GM18867 (cell line): ENCODE measurements around the gene COX7B2.

ENCODE experiments used
- ATAC-seq: cut with Tn5 transposase; IDR thresholded peaks from one replicate; pipeline ENCODE4 v1.9.1; 2021; ENCODE audit warnings: mild to moderate bottlenecking, moderate library complexity; ENCODE audit not compliant: unreplicated experiment

COX7B2 gene

DNA sequence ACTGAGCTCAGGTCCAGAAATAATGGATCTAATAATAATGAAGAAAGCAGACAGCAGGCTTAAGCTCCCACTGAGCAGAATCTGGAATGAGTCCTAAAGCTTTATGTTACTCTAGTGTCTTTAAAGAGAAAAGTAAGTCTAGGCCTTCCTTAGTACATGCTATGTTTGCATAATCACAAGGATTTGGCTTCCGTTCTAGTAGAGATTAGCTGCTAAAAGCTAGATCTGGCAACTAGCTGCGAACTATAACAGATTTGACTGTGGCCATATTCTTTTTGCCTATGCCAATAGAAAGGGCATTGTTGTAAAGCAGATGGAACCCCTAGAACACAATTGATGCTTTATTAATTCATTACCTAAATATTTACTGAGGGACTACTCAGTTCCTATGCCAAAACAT lies 19.0 kb downstream of the COX7B2 start:
- no peak for ATAC-seq

GRCh38 chr4:46889410-46889809 lies 19.6 kb downstream of the COX7B2 start:
- ATAC-seq: no peak

DNA sequence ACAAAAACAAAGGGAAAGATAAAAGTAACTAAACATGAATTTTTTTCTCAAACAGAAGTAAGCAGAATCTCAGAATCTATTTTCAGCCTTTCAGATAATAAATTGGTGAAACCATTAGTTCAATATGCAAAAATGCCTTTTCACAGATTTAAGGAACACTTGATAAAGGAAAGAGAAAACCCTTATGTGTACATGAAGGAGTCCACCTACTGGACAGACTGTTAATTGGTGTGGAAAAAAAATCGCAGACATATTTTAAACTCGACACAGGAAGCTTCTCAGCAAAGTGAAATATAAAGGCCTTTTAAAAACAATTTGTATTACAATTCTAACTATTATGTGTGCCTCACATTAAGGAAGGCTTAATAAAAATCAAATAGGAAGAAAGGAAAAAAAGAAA lies 22.3 kb downstream of the COX7B2 start:
- peak; percentile 62 for ATAC-seq

GRCh38 chr4:46878641-46879040 lies 30.4 kb downstream of the COX7B2 start:
- no peak for ATAC-seq

DNA sequence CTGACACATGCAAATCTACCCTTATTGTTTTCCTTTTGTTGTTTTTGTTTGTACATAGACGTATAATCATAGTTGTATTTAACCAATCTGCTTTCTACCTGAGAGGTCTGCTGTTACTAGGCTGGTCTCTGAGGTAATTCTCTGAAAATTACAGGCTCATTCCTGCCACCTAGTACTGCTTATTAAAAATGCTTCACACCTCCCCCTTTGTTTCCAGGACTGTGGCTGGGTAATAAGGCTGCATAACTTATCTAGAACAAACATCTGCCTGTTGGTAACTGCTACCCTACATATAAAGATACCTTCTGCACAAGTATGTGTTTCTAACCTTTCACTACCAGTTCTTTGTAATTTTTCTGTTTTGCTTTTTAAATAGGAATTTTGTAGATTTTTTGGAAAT lies 34.2 kb downstream of the COX7B2 start:
- no peak for ATAC-seq

DNA sequence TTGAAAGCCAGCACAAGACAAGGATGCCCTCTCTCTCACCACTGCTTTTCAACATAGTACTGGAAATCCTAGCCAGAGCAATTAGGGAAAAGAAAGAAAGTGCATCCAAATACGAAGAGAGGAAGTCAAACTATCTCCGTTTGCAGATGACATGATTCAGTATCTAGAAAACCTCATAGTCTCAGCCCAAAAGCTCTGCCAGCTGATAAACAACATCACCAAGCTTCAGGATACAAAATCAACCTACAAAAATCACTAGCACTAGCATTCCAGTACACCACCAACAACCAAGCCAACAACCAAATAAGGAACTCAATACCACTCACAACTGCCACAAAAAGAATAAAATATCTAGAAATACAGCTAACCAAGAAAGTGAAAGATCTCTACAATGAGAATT lies 38.6 kb downstream of the COX7B2 start:
- ATAC-seq: no peak

- no peak for ATAC-seq
Observed at GRCh38 chr4:46856333-46856732, 52.7 kb downstream of the COX7B2 start.

GRCh38 chr4:46852800-46853199 lies 56.2 kb downstream of the COX7B2 start:
- no peak for ATAC-seq

DNA sequence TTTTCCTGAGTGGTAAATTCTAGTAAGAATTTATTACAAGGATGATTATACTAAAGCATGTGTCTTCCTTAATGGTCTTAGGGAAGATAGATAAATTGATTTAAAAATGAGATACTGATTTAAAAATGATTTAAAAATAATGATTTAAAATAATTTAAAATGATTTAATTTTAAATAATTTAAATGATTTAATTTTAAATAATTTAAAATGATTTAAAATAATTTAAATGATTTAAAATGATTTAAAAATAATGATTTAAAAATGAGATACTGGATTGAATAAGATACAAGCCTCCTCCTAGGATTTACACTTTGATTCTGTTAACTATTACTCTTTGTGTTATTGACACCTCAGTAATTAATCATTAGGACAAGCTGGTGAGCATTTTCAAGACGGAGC lies 59.0 kb downstream of the COX7B2 start:
- no peak for ATAC-seq

DNA sequence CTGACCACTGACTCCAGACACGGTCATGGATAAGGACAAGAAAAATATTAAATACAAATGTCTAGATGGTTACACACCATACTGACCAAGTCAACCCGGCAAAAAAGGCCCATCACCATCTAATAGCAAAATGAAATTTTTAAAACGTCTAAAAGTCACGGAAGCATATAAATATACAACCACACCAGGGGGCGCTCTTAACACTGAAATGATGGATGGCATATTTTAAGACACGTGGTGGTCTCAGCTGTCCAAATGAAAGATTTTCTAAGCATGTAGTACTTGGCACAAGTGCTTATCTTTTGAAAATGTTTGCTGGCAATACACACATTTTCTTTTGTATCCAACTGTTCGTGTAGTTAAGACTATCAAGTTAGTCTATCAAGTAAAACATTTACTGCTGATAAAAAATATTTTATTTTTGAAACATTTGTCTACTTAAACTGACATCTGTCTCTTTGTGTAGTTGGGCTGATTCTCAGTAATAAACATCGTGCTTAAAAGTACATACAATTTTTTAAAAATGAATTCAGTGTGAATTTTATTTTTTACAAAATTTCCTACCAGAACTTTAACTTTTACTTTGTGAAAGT lies 64.6 kb downstream of the COX7B2 start:
- ATAC-seq: peak; percentile 78

DNA sequence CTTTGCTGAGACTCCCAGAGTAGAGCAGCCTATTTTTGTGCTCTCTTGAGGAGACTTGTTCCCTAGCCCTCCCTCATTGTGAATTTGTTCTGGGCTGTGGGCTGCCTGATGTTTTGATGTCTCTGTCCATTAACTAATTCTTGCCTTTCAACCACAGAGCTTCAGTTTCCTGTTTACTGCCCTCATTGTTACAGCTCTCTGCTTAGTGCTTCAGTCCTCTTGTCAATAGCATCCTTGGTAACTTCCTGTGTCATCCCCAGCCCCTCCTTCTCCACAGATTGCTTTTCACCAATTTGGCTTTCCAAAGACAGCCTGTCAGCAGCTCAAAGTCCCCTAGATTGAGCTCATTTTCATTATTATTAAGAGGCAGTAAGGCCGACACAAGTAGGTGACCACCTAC lies 69.9 kb downstream of the COX7B2 start:
- ATAC-seq: peak; percentile 87

GRCh38 chr4:46837639-46838038 lies 71.4 kb downstream of the COX7B2 start:
- no peak for ATAC-seq

DNA sequence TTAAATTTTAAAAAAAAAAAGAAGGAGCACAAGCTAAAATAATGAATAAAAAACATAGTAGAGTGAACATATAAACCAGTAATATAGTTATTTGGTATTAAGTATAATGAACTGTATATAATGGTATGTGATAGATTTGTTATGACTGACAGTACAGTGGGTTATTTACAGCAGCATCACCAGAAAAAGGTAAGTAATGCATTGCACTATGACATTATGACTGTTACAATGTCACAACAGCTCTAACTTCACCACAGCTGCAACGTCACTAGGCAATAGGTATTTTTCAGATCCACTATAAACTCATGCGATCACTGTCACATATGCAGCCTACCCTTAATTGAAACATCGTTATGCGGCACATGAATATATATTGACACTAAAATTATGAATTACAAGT lies 72.5 kb downstream of the COX7B2 start:
- ATAC-seq: no peak

DNA sequence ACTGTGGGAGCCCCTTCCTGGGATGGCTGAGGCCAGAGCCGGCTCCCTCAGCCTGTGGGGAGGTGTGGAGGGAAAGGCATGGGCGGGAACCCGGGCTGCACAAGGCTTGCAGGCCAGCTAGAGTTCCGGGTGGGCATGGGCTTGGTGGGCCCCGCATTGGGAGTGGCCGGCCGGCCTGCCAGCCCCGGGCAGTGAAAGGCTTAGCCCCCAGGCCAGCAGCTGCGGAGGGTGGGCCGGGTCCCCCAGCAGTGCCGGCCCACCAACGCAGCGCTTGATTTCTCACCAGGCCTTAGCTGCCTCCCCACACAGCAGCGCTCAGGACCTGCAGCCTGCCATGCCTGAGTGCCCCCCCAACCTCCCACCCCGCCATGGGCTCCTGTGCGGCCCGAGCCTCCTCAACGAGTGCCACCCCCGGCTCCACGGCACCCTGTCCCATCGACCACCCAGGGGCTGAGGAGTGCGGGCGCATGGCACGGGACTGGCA lies 78.0 kb downstream of the COX7B2 start:
- ATAC-seq: no peak

- ATAC-seq: no peak
Observed at GRCh38 chr4:46820154-46820553, 88.9 kb downstream of the COX7B2 start.

DNA sequence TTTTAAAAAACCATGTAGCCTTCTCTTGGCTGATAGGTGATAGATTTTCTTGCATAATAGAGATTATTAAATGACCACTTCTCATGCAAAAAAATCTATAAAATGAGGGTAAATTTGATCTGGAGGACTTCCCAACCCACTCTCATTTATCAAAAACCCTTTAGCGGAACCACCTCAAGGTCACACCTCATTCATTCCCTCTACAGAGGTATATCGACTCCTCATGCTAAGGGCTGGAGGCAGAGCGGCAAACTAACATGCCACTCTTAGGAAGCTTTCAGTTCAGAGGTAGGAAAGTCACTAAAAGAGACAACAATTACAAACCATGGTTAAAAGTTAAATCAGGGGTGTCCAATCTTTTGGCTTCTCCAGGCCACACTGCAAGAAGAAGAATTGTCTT lies 90.0 kb downstream of the COX7B2 start:
- ATAC-seq: no peak

- no peak for ATAC-seq
Observed at GRCh38 chr4:46818604-46819003, 90.4 kb downstream of the COX7B2 start.

- no peak for ATAC-seq
Observed at GRCh38 chr4:46817806-46818205, 91.2 kb downstream of the COX7B2 start.

- no peak for ATAC-seq
Observed at GRCh38 chr4:46804781-46805413, 104.1 kb downstream of the COX7B2 start.

- no peak for ATAC-seq
Observed at GRCh38 chr4:46793036-46793435, 116.0 kb downstream of the COX7B2 start.

DNA sequence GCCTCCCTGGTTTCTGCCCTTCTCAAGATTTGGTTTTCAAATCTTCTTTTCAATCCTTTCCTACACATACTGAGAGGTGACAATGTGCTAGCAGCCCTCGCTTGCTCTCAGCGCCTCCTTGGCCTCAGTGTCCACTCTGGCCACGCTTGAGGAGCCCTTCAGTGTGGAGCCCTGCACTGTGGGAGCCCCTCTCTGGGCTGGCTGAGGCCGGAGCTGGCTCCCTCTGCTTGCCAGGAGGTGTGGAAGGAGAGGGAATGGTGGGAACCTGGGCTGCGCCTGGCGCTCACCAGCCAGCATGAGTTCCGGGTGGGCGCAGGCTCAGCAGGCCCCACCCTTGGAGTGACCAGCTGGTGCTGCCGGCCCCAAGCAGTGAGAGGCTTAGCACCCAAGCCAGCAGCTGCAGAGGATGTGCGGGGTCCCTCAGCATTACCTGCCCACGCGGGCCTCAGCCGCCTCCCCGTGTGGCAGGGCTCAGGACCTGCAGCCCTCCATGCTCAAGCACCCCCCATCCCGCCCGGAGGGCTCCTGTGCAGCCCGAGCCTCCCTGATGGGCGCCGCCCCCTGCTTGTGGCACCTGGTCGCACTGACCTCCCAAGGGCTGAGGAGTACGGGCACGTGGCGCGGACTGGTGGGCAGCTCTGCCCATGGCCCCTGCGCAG lies 127.5 kb downstream of the COX7B2 start:
- ATAC-seq: no peak

DNA sequence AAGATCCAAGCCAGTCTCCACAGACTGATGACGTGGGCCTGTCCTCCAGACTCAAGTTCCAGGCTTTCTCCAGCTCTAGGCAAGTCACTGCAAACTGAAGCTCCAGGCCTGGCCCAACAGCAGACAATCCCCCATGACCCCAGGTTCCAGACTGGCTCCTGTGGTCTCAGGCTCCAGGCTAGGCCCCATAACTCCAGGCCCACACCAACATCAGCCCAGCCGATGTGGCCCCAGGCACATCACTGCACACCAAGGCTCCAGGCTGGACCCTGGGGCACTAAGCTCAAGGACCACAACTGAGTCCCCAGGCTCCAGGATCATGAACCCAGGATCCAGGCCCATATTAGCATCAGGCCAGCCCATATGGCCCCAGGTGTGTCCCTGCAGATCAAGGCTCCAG lies 143.6 kb downstream of the COX7B2 start:
- no peak for ATAC-seq
